Lower leg skin (tissue), 3 donors: ENCODE data around the gene ARMCX1.

ENCODE experiments used
- POLR2A ChIP-seq, 2 donors: fragments of 450-650 bp; IDR thresholded peaks; one replicate each; pipeline ENCODE4 v1.6.1; 2016 to 2017; ENCODE audit warnings: antibody characterized with exemption in 2 of 2, mild to moderate bottlenecking in 1 of 2, moderate library complexity in 1 of 2
- TF ChIP-seq, protein P1 (sequence below), 3 donors: fragments of 450-650 bp; IDR thresholded peaks; one replicate each; pipeline ENCODE4 v1.5.1; 2016; ENCODE audit warnings: antibody characterized with exemption in 3 of 3, mild to moderate bottlenecking in 3 of 3, moderate library complexity in 2 of 3

DNA sequence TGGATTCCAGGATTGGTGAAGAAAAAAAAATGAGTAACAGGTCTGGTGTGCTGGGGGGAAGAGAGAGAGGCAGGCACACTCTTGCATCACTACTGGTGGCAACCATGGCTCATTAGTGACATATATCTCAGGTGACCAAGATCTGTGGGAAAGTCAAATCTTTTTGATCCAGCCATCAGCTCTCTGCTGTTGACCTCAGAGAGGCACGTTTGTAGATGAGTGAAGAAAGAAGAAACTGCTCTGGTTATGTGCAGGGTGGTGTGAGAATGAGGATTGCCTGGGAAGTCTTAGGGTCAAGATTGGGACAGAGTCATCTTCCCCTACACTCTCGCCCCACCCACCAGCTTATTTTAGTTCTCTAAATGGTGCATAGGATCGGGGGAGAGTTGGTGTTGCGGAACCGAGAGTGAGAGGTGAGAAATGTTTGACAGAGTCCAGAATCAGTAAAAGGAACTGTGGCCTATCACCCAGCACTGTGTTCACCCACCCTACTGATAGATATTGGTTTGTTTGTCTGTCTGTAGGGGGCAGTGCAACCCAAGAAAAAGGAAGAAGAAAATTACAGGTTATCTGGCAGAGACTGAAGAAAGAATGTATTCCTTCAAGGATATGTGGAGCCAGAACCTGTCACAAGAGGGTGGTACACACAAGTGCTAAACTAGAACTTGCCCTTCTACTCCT, 45.5 kb downstream of the ARMCX1 start:
- TF ChIP-seq, protein P1, sequence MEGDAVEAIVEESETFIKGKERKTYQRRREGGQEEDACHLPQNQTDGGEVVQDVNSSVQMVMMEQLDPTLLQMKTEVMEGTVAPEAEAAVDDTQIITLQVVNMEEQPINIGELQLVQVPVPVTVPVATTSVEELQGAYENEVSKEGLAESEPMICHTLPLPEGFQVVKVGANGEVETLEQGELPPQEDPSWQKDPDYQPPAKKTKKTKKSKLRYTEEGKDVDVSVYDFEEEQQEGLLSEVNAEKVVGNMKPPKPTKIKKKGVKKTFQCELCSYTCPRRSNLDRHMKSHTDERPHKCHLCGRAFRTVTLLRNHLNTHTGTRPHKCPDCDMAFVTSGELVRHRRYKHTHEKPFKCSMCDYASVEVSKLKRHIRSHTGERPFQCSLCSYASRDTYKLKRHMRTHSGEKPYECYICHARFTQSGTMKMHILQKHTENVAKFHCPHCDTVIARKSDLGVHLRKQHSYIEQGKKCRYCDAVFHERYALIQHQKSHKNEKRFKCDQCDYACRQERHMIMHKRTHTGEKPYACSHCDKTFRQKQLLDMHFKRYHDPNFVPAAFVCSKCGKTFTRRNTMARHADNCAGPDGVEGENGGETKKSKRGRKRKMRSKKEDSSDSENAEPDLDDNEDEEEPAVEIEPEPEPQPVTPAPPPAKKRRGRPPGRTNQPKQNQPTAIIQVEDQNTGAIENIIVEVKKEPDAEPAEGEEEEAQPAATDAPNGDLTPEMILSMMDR (IDR thresholded peaks at IDR 0.05), result no peak
- no peak for TF ChIP-seq POLR2A (IDR thresholded peaks at IDR 0.05)
